HFFc6 (cell line): Measurements from ENCODE around the gene SCN8A. TPM values are rescaled to one million over a fixed set of nuclear protein-coding genes. Genes with fewer than 3 reads are reported as not detected.

ENCODE experiments used
- DNase-seq: peaks from one replicate; pipeline ENCODE4 v3.0.0-alpha.2; 2018
- H3K27ac Mint-ChIP-seq: 2 replicates; pipeline ENCODE4 v1.8.0; 2020; ENCODE audit warnings: mild to moderate bottlenecking, mixed read lengths
- H3K27me3 Mint-ChIP-seq: 2 replicates; pipeline ENCODE4 v1.8.0; 2021; ENCODE audit warnings: mild to moderate bottlenecking, moderate library complexity, mixed read lengths; ENCODE audit not compliant: insufficient read depth
- H3K36me3 Mint-ChIP-seq: 2 replicates; pipeline ENCODE4 v1.8.0; 2021; ENCODE audit warnings: low read depth, mixed read lengths
- H3K4me1 Mint-ChIP-seq: 2 replicates; pipeline ENCODE4 v1.8.0; 2020; ENCODE audit warnings: low read depth, mixed read lengths
- H3K4me3 Mint-ChIP-seq: 2 replicates; pipeline ENCODE4 v1.8.0; 2020; ENCODE audit warnings: mild to moderate bottlenecking, moderate library complexity, mixed read lengths
- H3K9me3 Mint-ChIP-seq: 2 replicates; pipeline ENCODE4 v1.8.0; 2020; ENCODE audit warnings: mild to moderate bottlenecking, mixed read lengths
- total RNA-seq, 6 experiments: library from RNA; stranded (reverse); fragmentation: NEBNext Ultra II Directional; extraction: Animal tissue kit (Norgen Biotek cat#: 25700); gene quantifications; 2 replicates in 1 of 6; 3 replicates in 5 of 6; pipeline ENCODE4 v1.2.3, GENCODE V29; 2021
- TF ChIP-seq, protein P1 (sequence below): fragments of 200-600 bp; sonication (generic); IDR thresholded peaks from 2 replicates; pipeline ENCODE4 v1.5.0; 2021; ENCODE audit warnings: antibody characterized with exemption, mild to moderate bottlenecking

The SCN8A gene
- total RNA-seq, 6 experiments from 2014 or later, result 13.4 to 16.0 (median 15.3) TPM

DNA sequence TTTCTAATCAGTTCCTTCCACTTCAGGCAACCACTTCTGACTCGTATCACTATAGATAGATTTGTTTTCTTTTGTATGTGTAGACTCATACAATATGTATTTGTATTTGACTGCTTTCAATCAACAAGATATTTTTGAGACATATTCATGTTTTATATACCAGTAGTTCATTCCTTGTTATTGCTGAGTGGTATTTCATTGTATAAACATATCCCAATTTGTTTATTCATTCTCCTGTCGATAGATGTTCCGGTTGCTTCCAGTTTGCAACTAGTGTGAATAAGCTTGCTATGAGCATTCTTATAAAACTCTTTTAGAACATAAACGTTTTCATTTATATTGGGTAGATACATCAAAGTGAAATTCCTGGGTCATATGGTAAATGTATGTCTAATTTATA, 138.3 kb downstream of the SCN8A start:
- TF ChIP-seq, protein P1, sequence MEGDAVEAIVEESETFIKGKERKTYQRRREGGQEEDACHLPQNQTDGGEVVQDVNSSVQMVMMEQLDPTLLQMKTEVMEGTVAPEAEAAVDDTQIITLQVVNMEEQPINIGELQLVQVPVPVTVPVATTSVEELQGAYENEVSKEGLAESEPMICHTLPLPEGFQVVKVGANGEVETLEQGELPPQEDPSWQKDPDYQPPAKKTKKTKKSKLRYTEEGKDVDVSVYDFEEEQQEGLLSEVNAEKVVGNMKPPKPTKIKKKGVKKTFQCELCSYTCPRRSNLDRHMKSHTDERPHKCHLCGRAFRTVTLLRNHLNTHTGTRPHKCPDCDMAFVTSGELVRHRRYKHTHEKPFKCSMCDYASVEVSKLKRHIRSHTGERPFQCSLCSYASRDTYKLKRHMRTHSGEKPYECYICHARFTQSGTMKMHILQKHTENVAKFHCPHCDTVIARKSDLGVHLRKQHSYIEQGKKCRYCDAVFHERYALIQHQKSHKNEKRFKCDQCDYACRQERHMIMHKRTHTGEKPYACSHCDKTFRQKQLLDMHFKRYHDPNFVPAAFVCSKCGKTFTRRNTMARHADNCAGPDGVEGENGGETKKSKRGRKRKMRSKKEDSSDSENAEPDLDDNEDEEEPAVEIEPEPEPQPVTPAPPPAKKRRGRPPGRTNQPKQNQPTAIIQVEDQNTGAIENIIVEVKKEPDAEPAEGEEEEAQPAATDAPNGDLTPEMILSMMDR, result no peak
- peak; percentile 16 for DNase-seq
- H3K36me3 Mint-ChIP-seq, result peaks cover 55% of the 10 kb centered on the region

DNA sequence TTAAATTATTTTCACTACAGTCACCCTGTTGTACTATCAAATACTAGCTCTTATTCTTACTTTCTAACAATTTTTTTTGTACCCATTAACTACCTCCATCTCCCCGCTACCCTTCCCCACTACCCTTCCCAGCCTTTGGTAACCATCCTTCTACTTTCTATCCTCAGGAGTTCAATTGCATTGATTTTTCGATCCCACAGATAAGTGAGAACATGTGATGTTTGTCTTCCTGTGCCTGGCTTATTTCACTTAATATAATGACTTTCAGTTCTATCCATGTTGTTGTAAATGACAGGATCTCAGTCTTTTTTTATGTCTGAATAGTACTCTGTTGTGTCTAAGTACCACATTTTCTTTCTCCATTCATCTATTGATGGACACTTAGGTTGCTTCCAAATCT, 139.7 kb downstream of the SCN8A start:
- TF ChIP-seq, protein P1, result no peak
- peaks cover 13% of the 10 kb centered on the region; the same call in 1 of the 2 replicates for H3K9me3 Mint-ChIP-seq
- no peak overlapping the region for H3K27ac Mint-ChIP-seq

More for the DNA sequence above, 138.3 kb downstream of the SCN8A start:
- Mint-ChIP-seq H3K9me3 (peaks cover 13% of the 10 kb centered on the region; the same call in 1 of the 2 replicates), H3K4me3 (peak overlapping the region; percentile 15; the same call in 1 of the 2 replicates), H3K27me3 (no peaks in the 10 kb centered on the region; the same call in none of the 2 replicates), H3K27ac (peak overlapping the region; percentile 50), H3K4me1 (peaks cover 30% of the 10 kb centered on the region)

DNA sequence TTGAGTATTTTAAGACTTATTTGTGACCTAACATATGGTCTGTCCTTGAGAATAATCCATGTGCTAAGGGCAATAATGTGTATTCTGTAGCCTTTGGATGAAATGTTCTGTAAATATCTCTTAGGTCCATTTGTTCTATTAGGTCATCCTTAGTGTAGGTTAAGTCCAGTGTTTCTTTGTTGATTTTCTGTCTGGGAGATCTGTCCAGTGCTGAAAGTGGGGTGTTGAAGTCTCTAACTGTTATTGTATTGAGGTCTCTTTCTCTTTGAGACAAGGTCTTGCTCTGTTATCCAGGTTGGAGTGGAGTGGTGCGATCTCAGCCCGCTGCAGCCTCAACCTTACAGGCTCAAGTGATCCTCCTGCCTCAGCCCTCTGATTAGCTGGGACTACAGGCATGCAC, 149.5 kb downstream of the SCN8A start:
- no peak for DNase-seq
- no peaks in the 10 kb centered on the region for H3K27me3 Mint-ChIP-seq
- H3K36me3 Mint-ChIP-seq, result peaks cover 53% of the 10 kb centered on the region
- H3K4me1 Mint-ChIP-seq, result no peaks in the 10 kb centered on the region
- no peak overlapping the region for H3K27ac Mint-ChIP-seq
- H3K4me3 Mint-ChIP-seq, result no peak overlapping the region
- TF ChIP-seq, protein P1, result no peak
- no peaks in the 10 kb centered on the region for H3K9me3 Mint-ChIP-seq

More for the DNA sequence above, 139.7 kb downstream of the SCN8A start:
- Mint-ChIP-seq H3K4me1 (peaks cover 30% of the 10 kb centered on the region), H3K27me3 (no peaks in the 10 kb centered on the region; the same call in none of the 2 replicates), H3K36me3 (peaks cover 64% of the 10 kb centered on the region), H3K4me3 (no peak overlapping the region)
- DNase-seq, result no peak

DNA sequence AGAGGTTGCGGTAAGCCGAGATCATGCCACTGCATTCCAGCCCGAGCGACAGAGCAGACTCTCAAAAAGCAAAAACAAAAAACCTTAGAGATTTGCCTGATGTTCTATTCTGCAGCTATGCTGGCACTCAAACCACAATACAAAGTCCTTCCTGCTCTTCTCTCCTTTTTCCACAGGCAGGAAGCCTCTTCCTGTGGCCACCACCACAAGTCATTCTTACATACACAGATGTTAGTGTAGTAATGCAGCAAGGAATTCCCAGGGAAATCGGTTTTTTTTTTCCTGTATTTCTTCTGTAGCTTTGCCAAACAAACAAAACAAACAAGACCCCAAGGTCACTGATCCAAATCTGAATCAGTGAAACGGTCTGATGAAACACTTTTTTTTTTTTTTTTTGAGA, 153.2 kb downstream of the SCN8A start:
- DNase-seq, result no peak
- Mint-ChIP-seq H3K9me3 (no peaks in the 10 kb centered on the region), H3K4me1 (no peaks in the 10 kb centered on the region), H3K36me3 (peaks cover 39% of the 10 kb centered on the region), H3K4me3 (no peak overlapping the region), H3K27me3 (no peaks in the 10 kb centered on the region), H3K27ac (no peak overlapping the region)
- TF ChIP-seq, protein P1, result no peak

DNA sequence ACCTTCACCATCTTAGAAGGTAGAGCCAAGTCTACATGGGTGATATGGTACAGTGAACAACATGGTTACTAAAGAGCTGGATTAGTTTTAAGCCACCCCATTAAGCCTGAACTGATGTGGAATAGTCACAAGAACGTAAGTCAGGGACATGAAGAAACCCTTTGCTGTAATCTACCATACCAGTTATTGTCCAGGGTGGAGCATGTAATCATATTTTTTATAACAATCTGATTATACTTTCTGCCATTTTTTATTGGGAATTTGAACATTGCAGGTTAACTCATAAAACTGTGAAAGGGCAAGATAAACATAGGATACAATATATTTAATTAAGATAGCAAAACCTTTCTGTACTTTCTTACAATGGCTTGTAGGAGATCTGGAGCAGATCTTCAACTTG, 153.9 kb downstream of the SCN8A start:
- H3K4me3 Mint-ChIP-seq, result no peak overlapping the region
- H3K4me1 Mint-ChIP-seq, result no peaks in the 10 kb centered on the region
- TF ChIP-seq, protein P1, result no peak
- no peak overlapping the region for H3K27ac Mint-ChIP-seq
- no peaks in the 10 kb centered on the region for H3K27me3 Mint-ChIP-seq
- no peak for DNase-seq
- peaks cover 37% of the 10 kb centered on the region for H3K36me3 Mint-ChIP-seq
- H3K9me3 Mint-ChIP-seq, result no peaks in the 10 kb centered on the region

DNA sequence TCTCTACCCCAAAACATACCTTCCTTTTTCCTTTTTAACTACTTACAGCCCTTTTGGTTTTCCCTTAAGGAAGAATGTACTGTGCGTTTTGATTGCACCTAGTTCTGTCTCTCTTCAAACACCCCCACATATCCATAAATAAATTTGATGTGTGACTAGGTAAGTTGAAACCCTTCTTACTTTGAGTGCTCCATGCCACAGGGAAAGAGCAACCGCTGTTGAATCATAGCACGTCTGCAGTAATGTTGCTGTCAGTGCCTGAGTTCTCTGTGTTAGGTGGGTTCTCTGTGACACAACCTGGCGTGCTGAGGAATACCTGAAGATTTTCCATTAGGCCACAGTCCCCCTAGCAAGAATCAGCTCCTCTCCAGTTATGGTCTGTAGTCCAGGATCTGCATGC, 155.4 kb downstream of the SCN8A start:
- H3K9me3 Mint-ChIP-seq, result no peaks in the 10 kb centered on the region
- TF ChIP-seq, protein P1, result no peak
- no peak for DNase-seq
- H3K4me3 Mint-ChIP-seq, result no peak overlapping the region
- H3K4me1 Mint-ChIP-seq, result no peaks in the 10 kb centered on the region
- no peak overlapping the region for H3K27ac Mint-ChIP-seq
- H3K36me3 Mint-ChIP-seq, result peaks cover 39% of the 10 kb centered on the region
- no peaks in the 10 kb centered on the region for H3K27me3 Mint-ChIP-seq
